Neural crest cell (in vitro differentiated cells): ENCODE data around the gene SNRPA1. TPM values are rescaled to one million over a fixed set of nuclear protein-coding genes. Genes with fewer than 3 reads are reported as not detected.

Source experiments
- DNase-seq: peaks from one replicate; pipeline ENCODE4 v3.0.0; 2021; ENCODE audit warnings: low read depth, mixed read lengths, low spot score
- H3K27ac Mint-ChIP-seq: one replicate; pipeline ENCODE4 v1.8.0; 2021; ENCODE audit warnings: mild to moderate bottlenecking, mixed read lengths; ENCODE audit not compliant: unreplicated experiment
- H3K27me3 Mint-ChIP-seq: 2 replicates; pipeline ENCODE4 v1.8.0; 2021; ENCODE audit warnings: low read depth, mild to moderate bottlenecking, mixed read lengths
- H3K36me3 Mint-ChIP-seq: 2 replicates; pipeline ENCODE4 v1.8.0; 2021; ENCODE audit warnings: low read depth, mild to moderate bottlenecking, mixed read lengths
- H3K4me1 Mint-ChIP-seq: 2 replicates; pipeline ENCODE4 v1.8.0; 2021; ENCODE audit warnings: mixed read lengths
- H3K4me3 Mint-ChIP-seq: one replicate; pipeline ENCODE4 v1.8.0; 2021; ENCODE audit warnings: mild to moderate bottlenecking, mixed read lengths
- H3K9me3 Mint-ChIP-seq: 2 replicates; pipeline ENCODE4 v1.8.0; 2021; ENCODE audit warnings: mixed read lengths
- total RNA-seq: library from RNA; stranded (reverse); gene quantifications from 2 replicates; pipeline ENCODE4 v1.2.1, GENCODE V29; 2021
- TF ChIP-seq, protein P1 (sequence below): fragments of 200-600 bp; sonication (generic); conservative IDR thresholded peaks from 2 replicates; pipeline ENCODE4 v1.5.0; 2021; ENCODE audit warnings: antibody characterized with exemption, mild to moderate bottlenecking

SNRPA1 gene
- total RNA-seq, 1 donor from 2014 or later: 118 TPM

- no peak overlapping the region for H3K27ac Mint-ChIP-seq
- DNase-seq: no peak
- H3K27me3 Mint-ChIP-seq: no peaks in the 10 kb centered on the region
- H3K36me3 Mint-ChIP-seq: peaks cover 17% of the 10 kb centered on the region
- H3K9me3 Mint-ChIP-seq: no peaks in the 10 kb centered on the region
- peak overlapping the region; percentile 31 for H3K4me3 Mint-ChIP-seq
- TF ChIP-seq, protein P1, sequence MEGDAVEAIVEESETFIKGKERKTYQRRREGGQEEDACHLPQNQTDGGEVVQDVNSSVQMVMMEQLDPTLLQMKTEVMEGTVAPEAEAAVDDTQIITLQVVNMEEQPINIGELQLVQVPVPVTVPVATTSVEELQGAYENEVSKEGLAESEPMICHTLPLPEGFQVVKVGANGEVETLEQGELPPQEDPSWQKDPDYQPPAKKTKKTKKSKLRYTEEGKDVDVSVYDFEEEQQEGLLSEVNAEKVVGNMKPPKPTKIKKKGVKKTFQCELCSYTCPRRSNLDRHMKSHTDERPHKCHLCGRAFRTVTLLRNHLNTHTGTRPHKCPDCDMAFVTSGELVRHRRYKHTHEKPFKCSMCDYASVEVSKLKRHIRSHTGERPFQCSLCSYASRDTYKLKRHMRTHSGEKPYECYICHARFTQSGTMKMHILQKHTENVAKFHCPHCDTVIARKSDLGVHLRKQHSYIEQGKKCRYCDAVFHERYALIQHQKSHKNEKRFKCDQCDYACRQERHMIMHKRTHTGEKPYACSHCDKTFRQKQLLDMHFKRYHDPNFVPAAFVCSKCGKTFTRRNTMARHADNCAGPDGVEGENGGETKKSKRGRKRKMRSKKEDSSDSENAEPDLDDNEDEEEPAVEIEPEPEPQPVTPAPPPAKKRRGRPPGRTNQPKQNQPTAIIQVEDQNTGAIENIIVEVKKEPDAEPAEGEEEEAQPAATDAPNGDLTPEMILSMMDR: no peak
- peaks cover 12% of the 10 kb centered on the region for H3K4me1 Mint-ChIP-seq
Measured at GRCh38 chr15:101280007-101280406, 15.0 kb downstream of the SNRPA1 start.

DNA sequence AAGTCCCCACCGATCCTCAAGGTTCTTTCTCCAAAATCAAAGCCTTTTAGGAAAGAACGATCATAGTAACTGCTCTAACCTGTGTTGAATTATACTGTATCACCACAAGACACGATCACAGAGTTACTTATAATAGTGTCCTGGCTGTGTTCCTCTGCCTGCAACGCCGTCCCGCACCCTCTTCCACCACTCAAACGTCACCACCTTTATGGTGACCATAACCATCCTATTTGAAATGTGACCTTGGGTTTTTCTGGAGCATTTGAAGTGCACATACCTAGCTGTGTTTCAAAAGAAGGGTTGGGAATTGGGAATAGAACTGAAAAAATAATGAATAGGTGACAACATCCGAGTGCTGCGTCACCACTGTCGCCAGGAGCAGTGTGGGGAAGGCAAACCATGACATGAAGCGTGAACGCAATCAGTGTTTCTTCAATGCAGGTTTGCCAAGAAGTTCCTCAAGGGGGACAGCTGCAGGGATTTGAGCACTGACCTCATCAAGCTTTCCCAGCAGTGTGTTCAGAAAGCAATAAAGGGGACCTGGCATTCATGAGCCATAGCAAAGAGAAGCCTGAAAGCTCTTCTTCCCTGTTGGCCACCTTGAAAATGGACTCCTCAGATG, 17.0 kb downstream of the SNRPA1 start:
- peak overlapping the region; percentile 92 for H3K4me3 Mint-ChIP-seq
- peak overlapping the region; percentile 7 for H3K27ac Mint-ChIP-seq
- H3K36me3 Mint-ChIP-seq: peaks cover 19% of the 10 kb centered on the region
- TF ChIP-seq, protein P1: no peak
- H3K4me1 Mint-ChIP-seq: peaks cover 12% of the 10 kb centered on the region
- H3K27me3 Mint-ChIP-seq: no peaks in the 10 kb centered on the region
- no peak for DNase-seq
- H3K9me3 Mint-ChIP-seq: no peaks in the 10 kb centered on the region

DNA sequence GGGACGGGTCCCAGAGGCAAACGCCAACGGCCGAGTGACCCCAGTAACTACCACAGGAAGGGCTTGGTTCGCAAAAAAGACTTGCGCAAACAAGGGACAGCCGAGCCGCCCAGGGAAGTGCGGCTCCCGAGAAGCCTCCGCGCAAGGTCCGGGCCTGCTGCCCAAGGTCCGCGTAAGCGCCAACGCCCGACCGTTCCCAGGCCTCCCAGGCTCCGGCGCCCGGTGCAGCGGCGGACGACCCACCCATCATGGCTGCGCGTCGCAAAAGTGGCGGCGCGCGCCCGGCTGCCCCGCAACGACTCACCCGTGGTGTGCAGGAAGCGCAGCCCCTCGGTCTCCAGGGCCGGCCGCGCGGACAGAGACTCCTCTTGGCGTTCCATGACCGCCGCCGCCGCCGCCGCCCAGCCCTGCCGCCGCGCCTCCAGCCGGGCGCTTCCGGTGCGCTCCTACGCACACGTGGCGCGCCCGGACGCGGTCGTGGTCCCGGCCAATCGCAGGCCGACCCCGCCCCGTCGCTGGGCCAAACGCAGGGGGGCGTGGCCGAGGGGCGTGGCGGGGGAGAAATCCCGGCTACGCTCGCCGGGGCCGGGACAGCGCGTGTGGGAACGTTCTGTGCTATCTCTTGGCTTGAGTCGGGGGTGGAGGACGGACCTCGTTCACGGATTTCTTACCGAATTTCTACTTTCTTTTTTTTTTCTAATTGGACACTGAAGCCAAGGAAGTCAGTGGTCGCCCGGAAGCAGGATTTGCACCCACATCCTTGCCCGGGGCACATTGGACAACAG, 17.8 kb downstream of the SNRPA1 start, which contains the start of gene SELENOS:
TSS of gene SELENOS (minus strand) at position 448 of the 785 bp plus-strand sequence. CDS start at position 380, 68 bp downstream.
- TF ChIP-seq, protein P1: no peak
- Mint-ChIP-seq H3K4me3 (peak within 1 kb of the TSS; percentile 94), H3K9me3 (no peaks in the 10 kb centered on the region), H3K27ac (peak within 1 kb of the TSS; percentile 89), H3K4me1 (peaks cover 12% of the 10 kb centered on the region), H3K36me3 (peaks cover 18% of the 10 kb centered on the region), H3K27me3 (no peaks in the 10 kb centered on the region)
- peak; percentile 90 for DNase-seq

GRCh38 chr15:101276501-101277037, 18.5 kb downstream of the SNRPA1 start:
- H3K4me1 Mint-ChIP-seq: peaks cover 12% of the 10 kb centered on the region
- TF ChIP-seq, protein P1: peak; percentile 64
- no peaks in the 10 kb centered on the region for H3K9me3 Mint-ChIP-seq
- no peak for DNase-seq
- H3K36me3 Mint-ChIP-seq: peaks cover 15% of the 10 kb centered on the region
- peak overlapping the region; percentile 89 for H3K27ac Mint-ChIP-seq
- no peaks in the 10 kb centered on the region for H3K27me3 Mint-ChIP-seq
- peak overlapping the region; percentile 94 for H3K4me3 Mint-ChIP-seq

GRCh38 chr15:101275018-101275417, 20.0 kb downstream of the SNRPA1 start:
- TF ChIP-seq, protein P1: no peak
- Mint-ChIP-seq H3K27me3 (no peaks in the 10 kb centered on the region), H3K36me3 (peaks cover 14% of the 10 kb centered on the region), H3K4me3 (peak overlapping the region; percentile 28), H3K4me1 (peaks cover 12% of the 10 kb centered on the region), H3K27ac (no peak overlapping the region), H3K9me3 (no peaks in the 10 kb centered on the region)
- DNase-seq: no peak
